T-cell (primary cell): ENCODE results near the gene TAF3. TPM values are rescaled to one million over a fixed set of nuclear protein-coding genes. Genes with fewer than 3 reads are reported as not detected.

Source experiments
- ATAC-seq, 4 experiments: fragments of 200-7000 bp in 3 of 4; fragments of 150-1000 bp in 1 of 4; cut with Tn5 transposase; replicated peaks in 1 of 4; 1 replicate in 3 of 4; 2 replicates in 1 of 4; pipeline ENCODE4 v1.10.0; 2021; ENCODE audit warnings: moderate library complexity in 3 of 4, mild to moderate bottlenecking in 2 of 4, moderate number of reproducible peaks in 1 of 4
- CTCF ChIA-PET, 2 donors: fragments of 300-600 bp; sonication (Branson Sonifier 250); formaldehyde crosslinking; loops; one replicate each; lab custom pipeline; 2022; ENCODE audit warnings: antibody characterized with exemption in 2 of 2; lab: Charles Lee
- POLR2A ChIA-PET, 2 donors: fragments of 300-600 bp; sonication (Branson Sonifier 250); formaldehyde crosslinking; loops; one replicate each; lab custom pipeline; 2022; ENCODE audit warnings: antibody characterized with exemption in 2 of 2; lab: Charles Lee
- DNase-seq, 35 experiments: peaks; one replicate each; pipeline versions ENCODE4 v3.0.0 to v3.0.0-alpha.2; 2013 to 2023
- H3K27ac ChIP-seq: one replicate; pipeline ENCODE4 v1.5.1; 2013; ENCODE audit warnings: low read length
- H3K27me3 ChIP-seq, 2 experiments: replicated peaks in 1 of 2; 1 replicate in 1 of 2; 2 replicates in 1 of 2; pipeline versions ENCODE4 v1.6.1 to v1.7.0; 2013; ENCODE audit warnings: low read length in 1 of 2, mixed read lengths in 1 of 2; ENCODE audit not compliant: control insufficient read depth in 2 of 2, insufficient read depth in 2 of 2; ENCODE audit errors: extremely low read depth in 1 of 2
- H3K36me3 ChIP-seq, 2 donors: 1 replicate in 1 of 2; 2 replicates in 1 of 2; pipeline versions ENCODE4 v1.6.1 to v1.7.0; 2013; ENCODE audit warnings: low read length in 1 of 2; ENCODE audit not compliant: control insufficient read depth in 2 of 2, insufficient read depth in 1 of 2; ENCODE audit errors: extremely low read depth in 1 of 2
- H3K4me1 ChIP-seq, 2 experiments: 1 replicate in 1 of 2; 2 replicates in 1 of 2; pipeline versions ENCODE4 v1.6.1 to v1.7.0; 2013; ENCODE audit warnings: low read length in 2 of 2, mixed read lengths in 1 of 2; ENCODE audit not compliant: insufficient read depth in 2 of 2, control insufficient read depth in 1 of 2; ENCODE audit errors: extremely low read depth in 1 of 2
- H3K4me3 ChIP-seq, 2 donors: 1 replicate in 1 of 2; 2 replicates in 1 of 2; pipeline versions ENCODE4 v1.5.1 to v1.7.0; 2013; ENCODE audit warnings: mild to moderate bottlenecking in 2 of 2, low read length in 1 of 2, moderate library complexity in 1 of 2; ENCODE audit not compliant: control insufficient read depth in 1 of 2; ENCODE audit errors: extremely low read depth in 1 of 2
- H3K9me3 ChIP-seq: 2 replicates; pipeline ENCODE4 v1.7.0; 2013
- H3K27ac Mint-ChIP-seq, 2 donors: one replicate each; pipeline ENCODE4 v1.8.0; 2020 to 2021; ENCODE audit warnings: mild to moderate bottlenecking in 2 of 2, mixed read lengths in 2 of 2
- H3K27me3 Mint-ChIP-seq, 2 donors: one replicate each; pipeline ENCODE4 v1.8.0; 2021 to 2022; ENCODE audit warnings: mixed read lengths in 2 of 2
- H3K36me3 Mint-ChIP-seq: one replicate; pipeline ENCODE4 v1.8.0; 2021; ENCODE audit warnings: mixed read lengths
- H3K4me1 Mint-ChIP-seq, 3 donors: one replicate each; pipeline ENCODE4 v1.8.0; 2020 to 2022; ENCODE audit warnings: mixed read lengths in 3 of 3, mild to moderate bottlenecking in 1 of 3
- H3K4me3 Mint-ChIP-seq, 3 donors: one replicate each; pipeline ENCODE4 v1.8.0; 2020 to 2022; ENCODE audit warnings: mild to moderate bottlenecking in 3 of 3, mixed read lengths in 3 of 3, moderate library complexity in 3 of 3
- H3K9me3 Mint-ChIP-seq, 3 donors: one replicate each; pipeline ENCODE4 v1.8.0; 2020 to 2022; ENCODE audit warnings: mixed read lengths in 3 of 3
- WGBS: methylation state at CpG from one replicate; pipeline ENCODE4 v1.1.5; 2013; ENCODE audit warnings: missing lambda C conversion rate; ENCODE audit not compliant: insufficient coverage; 5-methylcytosine and 5-hydroxymethylcytosine counted together
- total RNA-seq, 35 experiments: library from RNA in 6 of 35; stranded (reverse) in 6 of 35; fragments of 120-200 nt in 1 of 35; gene quantifications; one replicate each; pipeline versions ENCODE4 v1.2.1 to v1.2.4 and lab custom pipeline; 2013 to 2026

The TAF3 gene
- total RNA-seq, 5 donors from 2014 or later (not counting 1 experiment from before 2014, with no cell fraction given): 18.2 to 21.8 (median 20.0) TPM

GRCh38 chr10:7817984-7818294 is 366 bp upstream of the TAF3 start:
- Mint-ChIP-seq H3K4me1 (peaks cover 41 to 47% (median 44%) of the 10 kb centered on the region in 3 donors), H3K4me3 (peak overlapping the region; percentile 97 to 99 (median 97)), H3K27ac (peak overlapping the region; percentile 75 to 84), H3K36me3 (peaks cover 7% of the 10 kb centered on the region), H3K27me3 (peaks cover 0 to 2% of the 10 kb centered on the region in 2 donors), H3K9me3 (no peaks in the 10 kb centered on the region)
- 1% methylated on average over 10 of the region's 10 CpGs for WGBS
- Histone ChIP-seq H3K4me3 (peak overlapping the region; percentile 93 to 97), H3K27ac (peak overlapping the region; percentile 14), H3K4me1 (peaks cover 9 to 24% of the 10 kb centered on the region in 2 experiments), H3K9me3 (no peaks in the 10 kb centered on the region), H3K36me3 (peaks cover 0 to 7% of the 10 kb centered on the region in 2 donors), H3K27me3 (peaks cover 0 to 16% of the 10 kb centered on the region in 2 experiments)
- ChIA-PET CTCF (interaction anchor here (1.0 to 2.4 kb wide), 3 partner anchors 14 to 1462 kb away, joined by 3 to 13 read pairs (median 3); partner anchors contain the start of genes ATP5F1C (in 1 of the 2) and KIN (in 1 of the 2)), POLR2A (interaction anchor here (0.6 to 2.0 kb wide), 8 partner anchors 10 to 292 kb away, joined by 3 to 23 read pairs (median 4); partner anchors contain the start of genes ATP5F1C (in 2 of the 2) and KIN (in 2 of the 2))
- DNase-seq (no peak), ATAC-seq (peak in 3 of 4 experiments; percentile 27 to 51 (median 28))

- ChIA-PET CTCF (no interaction called here), POLR2A (interaction anchor here (1.0 to 2.0 kb wide), 3 partner anchors 25 to 32 kb away, joined by 3 to 23 read pairs (median 7); partner anchors contain the start of genes ATP5F1C (in 2 of the 2) and KIN (in 2 of the 2))
- Mint-ChIP-seq H3K9me3 (no peaks in the 10 kb centered on the region), H3K27me3 (peaks cover 0 to 2% of the 10 kb centered on the region in 2 donors), H3K4me3 (peak overlapping the region; percentile 97 to 99 (median 97)), H3K27ac (peak overlapping the region; percentile 84 to 89), H3K36me3 (peaks cover 7% of the 10 kb centered on the region), H3K4me1 (peaks cover 43 to 47% (median 44%) of the 10 kb centered on the region in 3 donors)
- peaks cover 0 to 10% of the 10 kb centered on the region in 2 donors for H3K36me3 ChIP-seq
- DNase-seq (peak in 13 of 35 experiments; percentile 2 to 36 (median 5)), ATAC-seq (peak in 1 of 4 experiments; percentile 5)
- no peaks in the 10 kb centered on the region for H3K9me3 ChIP-seq
- peaks cover 0 to 15% of the 10 kb centered on the region in 2 experiments for H3K27me3 ChIP-seq
- H3K4me3 ChIP-seq: peak overlapping the region; percentile 93 to 97
- H3K27ac ChIP-seq: peak overlapping the region; percentile 47
- peaks cover 9 to 24% of the 10 kb centered on the region in 2 experiments for H3K4me1 ChIP-seq
- 0% methylated on average over 17 of the region's 17 CpGs for WGBS
These were observed 786 bp downstream of the TAF3 start for GRCh38 chr10:7819121-7819460.

- Mint-ChIP-seq H3K4me1 (peaks cover 52 to 65% (median 63%) of the 10 kb centered on the region in 3 donors), H3K4me3 (no peak overlapping the region), H3K27me3 (no peaks in the 10 kb centered on the region), H3K27ac (no peak overlapping the region), H3K9me3 (no peaks in the 10 kb centered on the region), H3K36me3 (peaks cover 41% of the 10 kb centered on the region)
- Histone ChIP-seq H3K36me3 (peaks cover 0 to 41% of the 10 kb centered on the region in 2 donors), H3K27ac (no peak overlapping the region), H3K27me3 (no peaks in the 10 kb centered on the region), H3K4me3 (no peak overlapping the region), H3K9me3 (no peaks in the 10 kb centered on the region), H3K4me1 (peaks cover 7 to 12% of the 10 kb centered on the region in 2 experiments)
- POLR2A ChIA-PET: interaction anchor here in 1 of 2 donors (1.3 kb wide), 1 partner anchor 36 kb away, joined by 3 read pairs; the partner anchor contains the start of genes ATP5F1C and KIN
- CTCF ChIA-PET: no interaction called here
- DNase-seq (no peak), ATAC-seq (no peak)
- WGBS: no CpG with 5 or more reads among the region's 3 CpGs
These were observed 5.9 kb downstream of the TAF3 start for GRCh38 chr10:7824251-7824650.

GRCh38 chr10:7826971-7827370 is 8.7 kb downstream of the TAF3 start:
- no peak overlapping the region for H3K27ac Mint-ChIP-seq
- ATAC-seq: no peak
- H3K4me1 Mint-ChIP-seq: peaks cover 46 to 59% (median 56%) of the 10 kb centered on the region in 3 donors

GRCh38 chr10:7829289-7829834 is 11.1 kb downstream of the TAF3 start:
- CTCF ChIA-PET: interaction anchor here in 1 of 2 donors (0.7 kb wide), 1 partner anchor 337 kb away, joined by 3 read pairs; no protein-coding TSS in a partner anchor
- no peak for ATAC-seq
- Histone ChIP-seq H3K4me1 (no peaks in the 10 kb centered on the region), H3K4me3 (no peak overlapping the region), H3K27me3 (no peaks in the 10 kb centered on the region), H3K27ac (no peak overlapping the region), H3K36me3 (peaks cover 0 to 28% of the 10 kb centered on the region in 2 donors), H3K9me3 (no peaks in the 10 kb centered on the region)
- 92% methylated on average over 3 of the region's 10 CpGs for WGBS
- Mint-ChIP-seq H3K4me3 (no peak overlapping the region), H3K27ac (no peak overlapping the region), H3K4me1 (peaks cover 60 to 71% (median 71%) of the 10 kb centered on the region in 3 donors), H3K36me3 (peaks cover 60% of the 10 kb centered on the region), H3K27me3 (no peaks in the 10 kb centered on the region), H3K9me3 (no peaks in the 10 kb centered on the region)
- DNase-seq: no peak
- POLR2A ChIA-PET: no interaction called here

More at GRCh38 chr10:7826971-7827370, 8.7 kb downstream of the TAF3 start:
- H3K4me3 ChIP-seq: no peak overlapping the region
- Mint-ChIP-seq H3K27me3 (no peaks in the 10 kb centered on the region), H3K9me3 (no peaks in the 10 kb centered on the region), H3K36me3 (peaks cover 50% of the 10 kb centered on the region), H3K4me3 (no peak overlapping the region)
- POLR2A ChIA-PET: no interaction called here
- CTCF ChIA-PET: interaction anchor here in 1 of 2 donors (0.7 kb wide), 1 partner anchor 945 kb away, joined by 7 read pairs; no protein-coding TSS in a partner anchor
- H3K4me1 ChIP-seq: no peaks in the 10 kb centered on the region
- H3K27ac ChIP-seq: no peak overlapping the region
- DNase-seq: no peak
- H3K27me3 ChIP-seq: no peaks in the 10 kb centered on the region
- H3K36me3 ChIP-seq: peaks cover 0 to 36% of the 10 kb centered on the region in 2 donors
- WGBS: no CpG with 5 or more reads among the region's 4 CpGs
- H3K9me3 ChIP-seq: no peaks in the 10 kb centered on the region

GRCh38 chr10:7832060-7832459 is 13.8 kb downstream of the TAF3 start:
- Histone ChIP-seq H3K4me1 (no peaks in the 10 kb centered on the region), H3K27ac (no peak overlapping the region), H3K27me3 (no peaks in the 10 kb centered on the region), H3K9me3 (no peaks in the 10 kb centered on the region), H3K4me3 (no peak overlapping the region), H3K36me3 (peaks cover 0 to 6% of the 10 kb centered on the region in 2 donors)
- ATAC-seq: no peak
- no peak for DNase-seq
- no CpG with 5 or more reads among the region's 1 CpG for WGBS
- Mint-ChIP-seq H3K4me3 (no peak overlapping the region), H3K27me3 (no peaks in the 10 kb centered on the region), H3K9me3 (no peaks in the 10 kb centered on the region), H3K36me3 (peaks cover 59% of the 10 kb centered on the region), H3K27ac (no peak overlapping the region), H3K4me1 (peaks cover 59 to 69% (median 62%) of the 10 kb centered on the region in 3 donors)
- POLR2A ChIA-PET: no interaction called here
- CTCF ChIA-PET: interaction anchor here in 1 of 2 donors (0.5 to 0.6 kb wide), 2 partner anchors 39 to 48 kb away, joined by 3 to 5 read pairs; no protein-coding TSS in a partner anchor
